Glutamatergic neuron (in vitro differentiated cells): ENCODE results near the gene PTPN12. TPM values are rescaled to one million over a fixed set of nuclear protein-coding genes. Genes with fewer than 3 reads are reported as not detected.
A peak's percentile ranks its signal among the peaks of the same experiment; 100 is the strongest.
"Not testable (repeated sequence)": the region's sequence is repeated elsewhere in the genome, so short reads cannot be mapped to it uniquely, and the experiment has no call there.

Experiments
- DNase-seq: peaks from one replicate; pipeline ENCODE4 v3.0.0; 2022
- H3K27ac Mint-ChIP-seq: one replicate; pipeline ENCODE4 v1.8.0; 2020; ENCODE audit warnings: mild to moderate bottlenecking, mixed read lengths, inconsistent platforms; ENCODE audit not compliant: unreplicated experiment
- H3K27me3 Mint-ChIP-seq: one replicate; pipeline ENCODE4 v1.8.0; 2020; ENCODE audit warnings: mild to moderate bottlenecking, moderate library complexity, mixed read lengths, inconsistent platforms; ENCODE audit not compliant: unreplicated experiment
- H3K36me3 Mint-ChIP-seq: one replicate; pipeline ENCODE4 v1.8.0; 2020; ENCODE audit warnings: mild to moderate bottlenecking, mixed read lengths, inconsistent platforms; ENCODE audit not compliant: unreplicated experiment
- H3K4me1 Mint-ChIP-seq: one replicate; pipeline ENCODE4 v1.8.0; 2020; ENCODE audit warnings: mild to moderate bottlenecking, low read depth, mixed read lengths, inconsistent platforms; ENCODE audit not compliant: unreplicated experiment
- H3K4me3 Mint-ChIP-seq: one replicate; pipeline ENCODE4 v1.8.0; 2020; ENCODE audit warnings: mild to moderate bottlenecking, mixed read lengths, inconsistent platforms; ENCODE audit not compliant: unreplicated experiment
- H3K9me3 Mint-ChIP-seq: one replicate; pipeline ENCODE4 v1.8.0; 2020; ENCODE audit warnings: mild to moderate bottlenecking, moderate library complexity, mixed read lengths, inconsistent platforms; ENCODE audit not compliant: unreplicated experiment
- total RNA-seq: library from RNA; stranded (reverse); fragmentation: NEBNext Ultra II Directional; extraction: Animal tissue kit (Norgen Biotek cat#: 25700); gene quantifications from one replicate; pipeline ENCODE4 v1.2.1, GENCODE V29; 2021; ENCODE audit not compliant: unreplicated experiment
- TF ChIP-seq, protein P1 (sequence below): fragments of 200-600 bp; sonication (generic); IDR thresholded peaks from one replicate; pipeline ENCODE4 v1.5.0; 2021; ENCODE audit not compliant: partially characterized antibody, unreplicated experiment

PTPN12 gene
- total RNA-seq, 1 donor from 2014 or later = 106 TPM

DNA sequence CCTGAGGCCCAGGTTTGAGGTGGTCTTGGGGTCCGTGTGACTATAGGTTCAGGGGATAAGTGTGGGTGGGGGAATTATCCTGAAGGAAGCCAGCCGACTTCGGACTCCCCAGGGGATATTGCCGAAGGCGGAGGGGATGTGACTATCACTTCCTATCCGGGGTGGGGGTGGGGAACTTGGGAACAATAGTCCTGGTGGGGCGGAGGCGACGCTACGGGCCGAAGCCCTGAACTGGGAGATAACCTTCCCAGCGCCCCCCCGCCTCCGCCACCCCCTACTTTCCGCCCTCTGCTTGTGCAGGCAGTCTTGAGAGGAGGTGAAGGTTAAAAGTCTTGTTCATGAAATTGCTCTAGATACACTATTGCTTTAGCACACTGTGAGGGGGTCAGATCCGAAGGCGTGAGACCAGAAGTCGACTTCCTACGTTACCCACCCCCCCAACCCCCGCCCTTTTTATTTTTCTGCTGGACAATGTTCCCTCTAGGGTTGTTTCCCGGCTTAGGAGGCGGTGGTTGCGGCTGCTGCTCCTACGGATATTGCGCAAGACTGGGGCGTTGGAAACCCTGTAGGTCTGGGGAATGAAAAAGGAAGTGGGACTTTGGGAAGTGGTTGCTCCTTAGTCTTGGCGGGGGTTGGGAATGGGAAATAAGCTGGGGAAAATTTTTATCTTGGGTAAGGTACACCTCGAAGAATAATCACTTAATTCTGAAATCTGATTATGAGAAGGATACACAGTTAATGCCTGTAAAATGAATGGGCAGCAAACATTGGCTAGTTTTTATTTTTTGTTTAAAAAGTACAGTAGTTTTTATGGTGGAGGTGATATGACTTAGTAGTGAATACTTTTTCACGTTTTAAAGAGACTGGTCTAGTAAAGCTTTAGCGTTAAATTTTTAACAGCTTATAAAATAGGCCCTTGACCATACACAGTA, 1.5 kb downstream of the PTPN12 start:
- peak; percentile 74 for DNase-seq
- peaks cover 15% of the 10 kb centered on the region for H3K9me3 Mint-ChIP-seq
- H3K4me3 Mint-ChIP-seq = peak overlapping the region; percentile 97
- H3K27ac Mint-ChIP-seq = peak overlapping the region; percentile 99
- TF ChIP-seq, protein P1, sequence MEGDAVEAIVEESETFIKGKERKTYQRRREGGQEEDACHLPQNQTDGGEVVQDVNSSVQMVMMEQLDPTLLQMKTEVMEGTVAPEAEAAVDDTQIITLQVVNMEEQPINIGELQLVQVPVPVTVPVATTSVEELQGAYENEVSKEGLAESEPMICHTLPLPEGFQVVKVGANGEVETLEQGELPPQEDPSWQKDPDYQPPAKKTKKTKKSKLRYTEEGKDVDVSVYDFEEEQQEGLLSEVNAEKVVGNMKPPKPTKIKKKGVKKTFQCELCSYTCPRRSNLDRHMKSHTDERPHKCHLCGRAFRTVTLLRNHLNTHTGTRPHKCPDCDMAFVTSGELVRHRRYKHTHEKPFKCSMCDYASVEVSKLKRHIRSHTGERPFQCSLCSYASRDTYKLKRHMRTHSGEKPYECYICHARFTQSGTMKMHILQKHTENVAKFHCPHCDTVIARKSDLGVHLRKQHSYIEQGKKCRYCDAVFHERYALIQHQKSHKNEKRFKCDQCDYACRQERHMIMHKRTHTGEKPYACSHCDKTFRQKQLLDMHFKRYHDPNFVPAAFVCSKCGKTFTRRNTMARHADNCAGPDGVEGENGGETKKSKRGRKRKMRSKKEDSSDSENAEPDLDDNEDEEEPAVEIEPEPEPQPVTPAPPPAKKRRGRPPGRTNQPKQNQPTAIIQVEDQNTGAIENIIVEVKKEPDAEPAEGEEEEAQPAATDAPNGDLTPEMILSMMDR = no peak
- H3K4me1 Mint-ChIP-seq = peaks cover 26% of the 10 kb centered on the region
- H3K27me3 Mint-ChIP-seq = peaks cover 11% of the 10 kb centered on the region
- no peaks in the 10 kb centered on the region for H3K36me3 Mint-ChIP-seq

DNA sequence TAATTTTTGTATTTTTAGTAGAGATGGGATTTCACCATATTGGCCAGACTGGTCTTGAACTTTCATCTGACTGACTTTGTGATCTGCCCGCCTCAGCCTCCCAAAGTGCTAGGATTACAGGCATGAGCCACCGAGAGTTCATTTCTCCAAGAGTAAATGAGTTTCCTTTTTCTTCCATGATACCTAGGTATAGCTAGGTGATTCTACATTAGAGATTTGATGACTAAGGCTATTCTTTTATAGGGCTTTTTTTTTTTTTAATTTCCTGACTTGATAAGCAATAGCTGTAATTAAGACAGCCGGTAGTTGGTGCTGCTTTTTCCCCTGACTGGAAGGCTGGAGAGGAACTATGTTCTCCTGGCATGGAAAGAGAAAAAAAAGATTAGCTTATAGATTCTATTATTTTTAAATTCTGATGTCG, 3.3 kb downstream of the PTPN12 start:
- peaks cover 11% of the 10 kb centered on the region for H3K27me3 Mint-ChIP-seq
- H3K36me3 Mint-ChIP-seq = no peaks in the 10 kb centered on the region
- no peak overlapping the region for H3K27ac Mint-ChIP-seq
- H3K9me3 Mint-ChIP-seq = peaks cover 13% of the 10 kb centered on the region
- H3K4me3 Mint-ChIP-seq = peak overlapping the region; percentile 97
- no peak for DNase-seq
- TF ChIP-seq, protein P1 = no peak
- H3K4me1 Mint-ChIP-seq = peaks cover 32% of the 10 kb centered on the region

DNA sequence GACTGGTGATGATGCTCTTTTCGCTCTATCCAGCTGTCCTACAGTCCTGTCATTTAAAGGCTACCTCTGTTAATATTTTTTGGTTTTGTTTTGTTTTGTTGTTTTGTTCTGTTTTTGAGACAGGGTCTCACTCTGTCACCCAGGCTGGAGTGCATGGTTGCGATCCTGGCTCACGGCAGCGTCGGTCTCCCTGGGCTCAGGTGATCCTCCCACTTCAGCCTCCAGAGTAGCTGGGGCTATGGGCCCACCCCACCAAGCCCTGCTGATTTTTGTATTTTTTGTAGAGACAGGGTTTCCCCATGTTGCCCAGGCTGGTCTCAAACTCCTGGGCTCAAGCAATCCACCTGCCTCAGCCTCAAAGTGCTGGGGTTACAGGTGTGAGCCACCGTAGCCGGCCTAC, 3.9 kb downstream of the PTPN12 start:
- H3K9me3 Mint-ChIP-seq, DNase-seq, H3K27ac Mint-ChIP-seq, H3K36me3 Mint-ChIP-seq: not testable (repeated sequence)
- peaks cover 11% of the 10 kb centered on the region for H3K27me3 Mint-ChIP-seq
- H3K4me1 Mint-ChIP-seq = peaks cover 32% of the 10 kb centered on the region
- H3K4me3 Mint-ChIP-seq = peak overlapping the region; percentile 75

DNA sequence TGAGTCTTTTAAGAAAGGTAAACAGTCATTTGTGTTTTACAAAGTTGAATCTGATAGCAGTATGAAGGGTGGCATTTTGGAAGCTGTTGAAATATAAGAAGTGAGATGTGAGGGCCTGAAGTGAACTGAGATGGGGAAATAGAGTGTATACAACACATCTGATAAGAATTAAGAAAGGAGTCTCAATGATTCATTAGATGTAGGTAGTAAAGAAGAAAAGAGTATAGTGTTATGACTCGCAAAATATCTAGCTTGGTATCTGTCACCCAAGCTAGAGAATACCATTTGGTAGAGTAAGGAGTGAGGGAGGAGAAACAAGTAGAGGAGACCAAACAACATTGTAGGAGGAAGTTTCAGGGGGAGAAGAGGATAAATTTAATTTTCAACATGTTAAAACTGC, 5.3 kb downstream of the PTPN12 start:
- peak overlapping the region; percentile 7 for H3K4me3 Mint-ChIP-seq
- TF ChIP-seq, protein P1 = no peak
- no peak for DNase-seq
- no peak overlapping the region for H3K27ac Mint-ChIP-seq
- no peaks in the 10 kb centered on the region for H3K36me3 Mint-ChIP-seq
- H3K9me3 Mint-ChIP-seq = peaks cover 9% of the 10 kb centered on the region
- peaks cover 32% of the 10 kb centered on the region for H3K4me1 Mint-ChIP-seq
- H3K27me3 Mint-ChIP-seq = peaks cover 11% of the 10 kb centered on the region

DNA sequence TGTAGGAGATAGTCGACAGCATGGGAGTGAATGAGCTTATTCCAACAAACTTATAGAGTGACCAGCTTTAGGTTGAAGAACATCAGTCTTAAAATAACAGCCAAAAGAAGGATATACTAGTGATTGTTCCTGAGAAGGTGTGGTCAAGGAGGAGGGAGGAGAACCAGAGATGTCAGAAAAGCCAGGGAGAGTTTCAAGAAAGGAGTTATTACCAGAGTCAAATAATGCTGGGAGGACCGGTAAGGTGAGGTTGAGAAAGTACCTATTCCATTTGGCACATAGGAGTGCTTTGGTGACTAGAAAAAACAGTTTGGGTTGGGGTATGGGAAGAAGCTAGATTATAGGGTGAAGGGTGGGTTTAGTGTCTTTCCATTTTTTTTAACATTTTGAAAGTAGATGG, 5.8 kb downstream of the PTPN12 start:
- peak overlapping the region; percentile 0 for H3K27ac Mint-ChIP-seq
- peaks cover 10% of the 10 kb centered on the region for H3K27me3 Mint-ChIP-seq
- TF ChIP-seq, protein P1 = no peak
- peaks cover 34% of the 10 kb centered on the region for H3K4me1 Mint-ChIP-seq
- peak overlapping the region; percentile 23 for H3K4me3 Mint-ChIP-seq
- peaks cover 9% of the 10 kb centered on the region for H3K9me3 Mint-ChIP-seq
- no peaks in the 10 kb centered on the region for H3K36me3 Mint-ChIP-seq
- DNase-seq = no peak
